PFSK-1 (cell line): Measurements from ENCODE around the gene ZNF608. TPM values are rescaled to one million over a fixed set of nuclear protein-coding genes. Genes with fewer than 3 reads are reported as not detected.

Experiments used
- FOXP2 ChIP-seq: optimal IDR thresholded peaks from 2 replicates; pipeline ENCODE3; 2011; ENCODE audit warnings: borderline replicate concordance, control low read depth, inconsistent platforms; ENCODE audit not compliant: insufficient read depth; ENCODE audit errors: extremely low read length, extremely low read depth
- POLR2AphosphoS5 ChIP-seq: IDR thresholded peaks from 2 replicates; pipeline ENCODE4 v1.6.1; 2012; ENCODE audit warnings: low read depth, mild to moderate bottlenecking, control low read depth, low read length, moderate library complexity
- SIN3A ChIP-seq: IDR thresholded peaks from 2 replicates; pipeline ENCODE4 v1.6.1; 2012; ENCODE audit warnings: mild to moderate bottlenecking, low read length, moderate library complexity, borderline replicate concordance; ENCODE audit not compliant: insufficient read depth
- TAF1 ChIP-seq: IDR thresholded peaks from 2 replicates; pipeline ENCODE4 v1.6.1; 2012; ENCODE audit warnings: low read length, control low read depth, borderline replicate concordance; ENCODE audit not compliant: insufficient read depth
- polyA plus RNA-seq: library from polyadenylated mRNA; unstranded; fragments of >200 nt; gene quantifications from one replicate; pipeline ENCODE4 v1.2.1, GENCODE V29; 2012; ENCODE audit warnings: low read depth, missing spikeins; ENCODE audit not compliant: insufficient read length
- TF ChIP-seq, protein P1 (sequence below), 2 experiments: IDR thresholded peaks; 2 replicates each; pipeline versions ENCODE4 v1.6.1 to v1.8.0; 2011 to 2012; ENCODE audit warnings: low read depth in 2 of 2, low read length in 2 of 2, control low read depth in 1 of 2, inconsistent platforms in 1 of 2, mild to moderate bottlenecking in 1 of 2, moderate library complexity in 1 of 2; ENCODE audit not compliant: insufficient read depth in 1 of 2

ZNF608 gene, protein sequence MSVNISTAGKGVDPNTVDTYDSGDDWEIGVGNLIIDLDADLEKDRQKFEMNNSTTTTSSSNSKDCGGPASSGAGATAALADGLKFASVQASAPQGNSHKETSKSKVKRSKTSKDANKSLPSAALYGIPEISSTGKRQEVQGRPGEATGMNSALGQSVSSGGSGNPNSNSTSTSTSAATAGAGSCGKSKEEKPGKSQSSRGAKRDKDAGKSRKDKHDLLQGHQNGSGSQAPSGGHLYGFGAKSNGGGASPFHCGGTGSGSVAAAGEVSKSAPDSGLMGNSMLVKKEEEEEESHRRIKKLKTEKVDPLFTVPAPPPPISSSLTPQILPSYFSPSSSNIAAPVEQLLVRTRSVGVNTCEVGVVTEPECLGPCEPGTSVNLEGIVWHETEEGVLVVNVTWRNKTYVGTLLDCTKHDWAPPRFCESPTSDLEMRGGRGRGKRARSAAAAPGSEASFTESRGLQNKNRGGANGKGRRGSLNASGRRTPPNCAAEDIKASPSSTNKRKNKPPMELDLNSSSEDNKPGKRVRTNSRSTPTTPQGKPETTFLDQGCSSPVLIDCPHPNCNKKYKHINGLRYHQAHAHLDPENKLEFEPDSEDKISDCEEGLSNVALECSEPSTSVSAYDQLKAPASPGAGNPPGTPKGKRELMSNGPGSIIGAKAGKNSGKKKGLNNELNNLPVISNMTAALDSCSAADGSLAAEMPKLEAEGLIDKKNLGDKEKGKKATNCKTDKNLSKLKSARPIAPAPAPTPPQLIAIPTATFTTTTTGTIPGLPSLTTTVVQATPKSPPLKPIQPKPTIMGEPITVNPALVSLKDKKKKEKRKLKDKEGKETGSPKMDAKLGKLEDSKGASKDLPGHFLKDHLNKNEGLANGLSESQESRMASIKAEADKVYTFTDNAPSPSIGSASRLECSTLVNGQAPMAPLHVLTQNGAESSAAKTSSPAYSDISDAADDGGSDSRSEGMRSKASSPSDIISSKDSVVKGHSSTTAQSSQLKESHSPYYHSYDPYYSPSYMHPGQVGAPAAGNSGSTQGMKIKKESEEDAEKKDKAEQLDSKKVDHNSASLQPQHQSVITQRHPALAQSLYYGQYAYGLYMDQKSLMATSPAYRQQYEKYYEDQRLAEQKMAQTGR (N-terminal part only)
- polyA plus RNA-seq, result 8.0 TPM

DNA sequence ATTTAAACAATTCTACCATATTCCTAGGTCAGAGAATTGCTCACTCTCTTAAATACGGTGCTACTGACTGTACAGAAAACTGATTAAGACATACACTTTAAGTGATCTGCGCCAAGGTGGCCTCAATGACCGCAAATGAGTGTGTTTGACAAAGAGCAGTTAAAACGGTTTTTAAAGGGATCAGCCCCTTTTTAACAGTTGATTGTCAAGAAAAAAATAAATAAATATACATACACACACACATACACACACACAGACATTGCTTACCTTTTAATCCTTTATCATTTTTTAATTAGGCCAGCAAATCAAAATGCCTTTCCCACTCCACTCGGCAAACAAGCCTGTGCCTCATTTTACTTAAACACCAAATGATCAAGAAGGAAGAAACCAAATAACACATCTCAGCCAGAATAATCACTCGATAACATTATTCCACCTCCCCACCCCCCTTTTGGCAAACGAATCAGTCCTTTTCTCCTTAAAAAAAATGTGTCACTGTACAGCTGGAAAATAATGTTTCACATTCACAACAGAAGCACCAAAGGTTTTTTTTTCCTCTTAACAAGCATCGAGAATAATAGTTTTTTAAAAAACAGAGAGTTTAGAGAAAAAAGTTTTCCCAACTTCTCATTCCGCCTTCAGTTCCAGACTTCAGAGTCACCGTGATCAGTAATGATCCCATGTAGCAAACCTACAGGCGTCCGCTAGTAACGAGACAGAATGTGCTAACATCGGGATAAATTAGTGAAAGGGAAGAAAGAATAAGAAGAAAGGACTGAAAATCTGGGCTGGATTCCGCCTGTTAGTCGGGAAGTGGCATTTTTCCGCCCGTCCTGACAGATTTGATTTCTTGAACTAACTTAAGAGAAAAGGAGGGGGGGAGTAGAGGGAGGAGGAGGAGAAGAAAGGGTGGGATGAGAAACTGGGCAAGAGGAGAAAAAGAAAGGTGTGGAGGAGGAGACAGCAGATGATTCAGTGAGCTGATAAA, at the start of gene ZNF608:
ZNF608 (minus strand) TSS at position 712 of the 988 bp plus-strand sequence. CDS start 1,650 bp downstream, outside the sequence.
- TF ChIP-seq SIN3A (0 out of 2 replicates have a peak, but pooled peaks have one; percentile 45), TAF1 (peak; percentile 55; the same call in 1 of the 2 replicates), POLR2AphosphoS5 (peak; percentile 52; the same call in 1 of the 2 replicates), FOXP2 (no peak)
- TF ChIP-seq, protein P1, sequence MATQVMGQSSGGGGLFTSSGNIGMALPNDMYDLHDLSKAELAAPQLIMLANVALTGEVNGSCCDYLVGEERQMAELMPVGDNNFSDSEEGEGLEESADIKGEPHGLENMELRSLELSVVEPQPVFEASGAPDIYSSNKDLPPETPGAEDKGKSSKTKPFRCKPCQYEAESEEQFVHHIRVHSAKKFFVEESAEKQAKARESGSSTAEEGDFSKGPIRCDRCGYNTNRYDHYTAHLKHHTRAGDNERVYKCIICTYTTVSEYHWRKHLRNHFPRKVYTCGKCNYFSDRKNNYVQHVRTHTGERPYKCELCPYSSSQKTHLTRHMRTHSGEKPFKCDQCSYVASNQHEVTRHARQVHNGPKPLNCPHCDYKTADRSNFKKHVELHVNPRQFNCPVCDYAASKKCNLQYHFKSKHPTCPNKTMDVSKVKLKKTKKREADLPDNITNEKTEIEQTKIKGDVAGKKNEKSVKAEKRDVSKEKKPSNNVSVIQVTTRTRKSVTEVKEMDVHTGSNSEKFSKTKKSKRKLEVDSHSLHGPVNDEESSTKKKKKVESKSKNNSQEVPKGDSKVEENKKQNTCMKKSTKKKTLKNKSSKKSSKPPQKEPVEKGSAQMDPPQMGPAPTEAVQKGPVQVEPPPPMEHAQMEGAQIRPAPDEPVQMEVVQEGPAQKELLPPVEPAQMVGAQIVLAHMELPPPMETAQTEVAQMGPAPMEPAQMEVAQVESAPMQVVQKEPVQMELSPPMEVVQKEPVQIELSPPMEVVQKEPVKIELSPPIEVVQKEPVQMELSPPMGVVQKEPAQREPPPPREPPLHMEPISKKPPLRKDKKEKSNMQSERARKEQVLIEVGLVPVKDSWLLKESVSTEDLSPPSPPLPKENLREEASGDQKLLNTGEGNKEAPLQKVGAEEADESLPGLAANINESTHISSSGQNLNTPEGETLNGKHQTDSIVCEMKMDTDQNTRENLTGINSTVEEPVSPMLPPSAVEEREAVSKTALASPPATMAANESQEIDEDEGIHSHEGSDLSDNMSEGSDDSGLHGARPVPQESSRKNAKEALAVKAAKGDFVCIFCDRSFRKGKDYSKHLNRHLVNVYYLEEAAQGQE (IDR thresholded peaks at IDR 0.05; ENCODE audit: insufficient read depth in 1 of 2, low read depth in 2 of 2, low read length in 2 of 2), result no peak

DNA sequence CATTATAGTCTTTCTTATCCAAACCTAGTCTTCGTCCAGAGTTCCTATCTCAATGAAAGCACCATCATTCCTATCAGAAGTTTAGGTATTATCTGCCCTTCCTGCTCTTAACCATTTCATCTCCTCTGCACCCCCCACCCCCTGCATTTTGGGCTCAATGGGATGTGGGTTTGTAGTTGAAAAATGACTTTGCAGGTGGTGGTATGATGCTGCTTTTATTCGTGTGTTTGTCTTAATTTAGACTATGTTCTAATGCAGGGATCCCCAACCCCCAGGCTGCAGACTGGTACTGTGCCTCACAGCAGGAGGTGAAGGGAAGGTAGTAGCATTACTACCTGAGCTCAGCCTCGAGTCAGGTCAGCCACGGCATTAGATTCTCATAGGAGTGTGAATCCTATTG, 49.4 kb upstream of the ZNF608 start:
- TF ChIP-seq POLR2AphosphoS5, result no peak
- TF ChIP-seq FOXP2, result no peak
- no peak for TF ChIP-seq TAF1
- TF ChIP-seq, protein P1 (IDR thresholded peaks at IDR 0.05; ENCODE audit: insufficient read depth in 1 of 2, low read depth in 2 of 2, low read length in 2 of 2), result no peak
- no peak for TF ChIP-seq SIN3A

DNA sequence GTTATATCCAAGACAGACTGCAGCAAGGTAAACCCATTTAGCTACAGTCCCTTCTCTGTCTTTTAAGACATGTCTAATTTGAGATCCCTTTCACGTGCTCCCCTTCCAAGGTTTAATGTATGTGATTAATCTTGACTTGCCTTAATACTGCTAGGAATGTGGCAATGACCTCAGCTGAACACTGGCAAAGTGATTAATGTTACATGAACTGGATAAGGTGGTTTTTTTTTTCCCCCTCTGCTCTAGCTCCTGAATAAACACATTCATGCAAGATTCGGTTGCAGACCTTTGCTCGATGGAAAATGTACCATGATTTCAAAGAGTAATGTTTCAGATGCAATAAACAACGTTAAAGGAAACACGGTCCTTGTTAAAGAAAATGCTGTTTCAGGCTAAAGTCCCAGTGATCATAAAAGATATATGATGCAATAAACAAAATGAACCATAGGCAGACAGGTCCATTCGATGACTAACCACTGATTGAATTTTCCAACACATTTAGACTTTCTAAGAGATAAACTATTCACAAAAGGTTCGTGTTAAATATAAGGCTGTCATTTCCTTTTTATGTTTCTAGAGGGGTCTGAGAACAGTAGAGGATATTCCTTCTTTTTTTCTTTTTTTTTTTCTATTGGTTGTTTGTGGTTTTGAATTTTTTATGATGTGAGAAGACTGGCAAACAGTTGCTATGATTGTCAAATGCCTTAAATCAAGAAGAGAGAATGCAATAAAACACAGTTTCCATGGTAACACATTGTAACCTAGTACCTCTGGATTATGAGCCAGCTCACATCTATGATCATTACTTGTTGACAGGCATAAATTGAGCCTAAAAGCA, 44.7 kb upstream of the ZNF608 start:
- no peak for TF ChIP-seq TAF1
- TF ChIP-seq SIN3A, result no peak

DNA sequence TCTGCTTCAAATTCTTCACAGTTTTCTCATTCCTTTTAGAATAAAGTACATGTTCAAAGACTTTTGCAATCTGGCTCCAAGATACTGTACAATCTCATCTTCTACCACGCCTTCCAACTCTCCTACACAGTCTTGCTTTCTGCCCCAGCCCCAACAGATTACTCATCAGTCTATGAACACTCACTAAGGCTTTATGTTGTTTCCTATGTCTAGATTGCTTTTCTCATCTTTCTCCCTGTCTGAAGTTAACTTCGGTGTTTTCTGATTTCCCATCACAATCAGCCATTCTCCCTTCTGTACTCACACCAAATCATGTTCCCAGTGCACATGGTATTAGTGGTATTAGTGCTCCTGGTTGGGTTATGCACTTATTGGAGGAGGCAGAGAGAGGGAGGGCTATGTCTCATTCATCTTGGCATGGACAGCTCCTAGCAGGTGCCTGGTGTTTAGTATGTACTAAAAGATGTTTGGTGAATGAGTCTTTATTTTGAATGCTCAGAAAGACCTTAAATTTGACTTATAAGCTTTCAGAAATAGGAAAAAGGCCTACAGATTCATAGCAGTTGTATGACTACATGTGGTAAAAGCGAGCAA, 44.0 kb upstream of the ZNF608 start:
- TF ChIP-seq TAF1, result no peak
- TF ChIP-seq, protein P1 (IDR thresholded peaks at IDR 0.05; ENCODE audit: insufficient read depth in 1 of 2, low read depth in 2 of 2, low read length in 2 of 2), result peak in 1 of 2 experiments; percentile 71; a peak in 1 of 4 replicates
